ENCODE data around the gene OR4K1.

DNA sequence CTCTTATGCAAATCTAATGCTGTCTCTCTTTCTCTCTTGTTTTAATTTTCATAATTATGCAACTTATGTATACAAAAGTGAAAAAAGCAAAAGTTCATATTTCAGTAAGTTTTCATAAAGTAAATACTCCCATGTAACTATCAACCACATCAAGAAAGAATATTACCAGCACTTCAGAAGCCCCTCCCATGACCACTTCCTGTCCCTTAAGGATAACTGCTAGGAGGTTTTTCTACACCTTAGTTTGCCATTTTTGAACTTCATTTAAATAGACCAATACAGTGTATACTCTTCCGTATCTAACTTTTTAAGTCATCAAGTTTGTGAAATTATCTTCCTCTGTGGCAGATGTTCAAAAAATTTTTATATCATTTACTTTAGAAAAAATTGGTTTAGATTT lies 44.1 kb downstream of the OR4K1 start:
- TF ChIP-seq POLR2A (IDR thresholded peaks at IDR 0.05; ENCODE audit: low read length) = no peak
- no peak for TF ChIP-seq GATA1 (IDR thresholded peaks at IDR 0.05; ENCODE audit: low read depth, low read length)

Measured in erythroblast (primary cell).